Measurements from ENCODE around the gene SLC26A3.
"Not testable (repeated sequence)": the region's sequence is repeated elsewhere in the genome, so short reads cannot be mapped to it uniquely, and the experiment has no call there.

SLC26A3 gene

GRCh38 chr7:107803009-107803610 is at the start of gene SLC26A3:
Gene SLC26A3 (minus strand): TSS chr7:107803223. CDS start chr7:107794509, 8,714 bp downstream.
- no peak for DNase-seq (ENCODE audit: low spot score)

- DNase-seq (ENCODE audit: low spot score) = no peak
Measured at GRCh38 chr7:107850643-107851042, 47.6 kb upstream of the SLC26A3 start.

- DNase-seq (ENCODE audit: low spot score) = no peak
Measured at GRCh38 chr7:107850216-107850615, 47.2 kb upstream of the SLC26A3 start.

- not testable (repeated sequence) for DNase-seq (ENCODE audit: low spot score)
Measured at GRCh38 chr7:107848211-107848610, 45.2 kb upstream of the SLC26A3 start.

- not testable (repeated sequence) for DNase-seq (ENCODE audit: low spot score)
Measured at GRCh38 chr7:107847836-107848175, 44.8 kb upstream of the SLC26A3 start.

GRCh38 chr7:107847168-107847835 is 44.3 kb upstream of the SLC26A3 start:
- DNase-seq (ENCODE audit: low spot score) = no peak

- DNase-seq (ENCODE audit: low spot score) = no peak
Measured at GRCh38 chr7:107846324-107846723, 43.3 kb upstream of the SLC26A3 start.

- DNase-seq (ENCODE audit: low spot score) = no peak
Measured at GRCh38 chr7:107843184-107843583, 40.2 kb upstream of the SLC26A3 start.

GRCh38 chr7:107842213-107842612 is 39.2 kb upstream of the SLC26A3 start:
- no peak for DNase-seq (ENCODE audit: low spot score)

- DNase-seq (ENCODE audit: low spot score) = no peak
Measured at GRCh38 chr7:107838816-107839565, 36.0 kb upstream of the SLC26A3 start.

GRCh38 chr7:107838024-107838601 is 35.1 kb upstream of the SLC26A3 start:
- no peak for DNase-seq (ENCODE audit: low spot score)

GRCh38 chr7:107837145-107837512 is 34.1 kb upstream of the SLC26A3 start:
- no peak for DNase-seq (ENCODE audit: low spot score)

GRCh38 chr7:107836237-107837144 is 33.5 kb upstream of the SLC26A3 start:
- no peak for DNase-seq (ENCODE audit: low spot score)

GRCh38 chr7:107834401-107834800 is 31.4 kb upstream of the SLC26A3 start:
- DNase-seq (ENCODE audit: low spot score) = no peak

GRCh38 chr7:107833684-107834106 is 30.7 kb upstream of the SLC26A3 start:
- DNase-seq (ENCODE audit: low spot score) = no peak

- no peak for DNase-seq (ENCODE audit: low spot score)
Measured at GRCh38 chr7:107830420-107830819, 27.4 kb upstream of the SLC26A3 start.

GRCh38 chr7:107828540-107828939 is 25.5 kb upstream of the SLC26A3 start:
- DNase-seq (ENCODE audit: low spot score) = no peak

- no peak for DNase-seq (ENCODE audit: low spot score)
Measured at GRCh38 chr7:107827501-107827900, 24.5 kb upstream of the SLC26A3 start.

GRCh38 chr7:107826451-107826850 is 23.4 kb upstream of the SLC26A3 start:
- DNase-seq (ENCODE audit: low spot score) = no peak

- no peak for DNase-seq (ENCODE audit: low spot score)
Measured at GRCh38 chr7:107824858-107825257, 21.8 kb upstream of the SLC26A3 start.

- no peak for DNase-seq (ENCODE audit: low spot score)
Measured at GRCh38 chr7:107818622-107819021, 15.6 kb upstream of the SLC26A3 start.
